Keratinocyte (primary cell): ENCODE results near the gene GRM7. TPM values are rescaled to one million over a fixed set of nuclear protein-coding genes. Genes with fewer than 3 reads are reported as not detected.

ENCODE experiments used
- DNase-seq: peaks from one replicate; pipeline ENCODE4 v3.0.0-alpha.2; 2011; ENCODE audit warnings: low read depth, missing footprints, low spot score
- FAIRE-seq: peaks from 2 replicates; lab custom pipeline; 2011; peaks lifted over from hg19 to GRCh38; lab: Jason Lieb, UNC
- H2AFZ ChIP-seq: 2 replicates; pipeline ENCODE4 v1.6.0; 2012; ENCODE audit warnings: low read length, control low read depth, inconsistent platforms; ENCODE audit not compliant: control insufficient read depth
- H3K27ac ChIP-seq: 2 replicates; pipeline ENCODE4 v1.5.1; 2011; ENCODE audit warnings: low read length; ENCODE audit not compliant: control insufficient read depth, insufficient read depth
- H3K27me3 ChIP-seq: 3 replicates; pipeline ENCODE4 v1.6.0; 2011; ENCODE audit warnings: low read length; ENCODE audit not compliant: control insufficient read depth, insufficient read depth; ENCODE audit errors: extremely low read depth
- H3K36me3 ChIP-seq, 2 experiments: 2 replicates in 1 of 2; 3 replicates in 1 of 2; pipeline ENCODE4 v1.5.1; 2011; ENCODE audit warnings: low read length in 2 of 2, mild to moderate bottlenecking in 1 of 2; ENCODE audit not compliant: control insufficient read depth in 2 of 2, insufficient read depth in 2 of 2; ENCODE audit errors: extremely low read depth in 1 of 2
- H3K4me1 ChIP-seq: 3 replicates; pipeline ENCODE4 v1.5.1; 2011; ENCODE audit warnings: low read length; ENCODE audit not compliant: control insufficient read depth, insufficient read depth; ENCODE audit errors: extremely low read depth
- H3K4me2 ChIP-seq: 3 replicates; pipeline ENCODE4 v1.6.0; 2011; ENCODE audit warnings: low read depth, low read length; ENCODE audit not compliant: control insufficient read depth, insufficient read depth; ENCODE audit errors: extremely low read depth
- H3K4me3 ChIP-seq, 3 experiments: fragments of 200-600 bp in 1 of 3; sonication (generic) in 1 of 3; 2 replicates in 2 of 3; 3 replicates in 1 of 3; pipeline ENCODE4 v1.5.1; 2011 to 2016; ENCODE audit warnings: low read length in 3 of 3, mild to moderate bottlenecking in 3 of 3, control low read depth in 2 of 3, inconsistent platforms in 1 of 3, low read depth in 1 of 3, mixed read lengths in 1 of 3, mixed run types in 1 of 3, moderate library complexity in 1 of 3; ENCODE audit not compliant: control insufficient read depth in 2 of 3, insufficient read depth in 2 of 3; ENCODE audit errors: extremely low read depth in 1 of 3
- H3K79me2 ChIP-seq: 2 replicates; pipeline ENCODE4 v1.6.0; 2012; ENCODE audit warnings: low read length; ENCODE audit not compliant: control insufficient read depth, insufficient read depth
- H3K9ac ChIP-seq: 3 replicates; pipeline ENCODE4 v1.6.0; 2011; ENCODE audit warnings: low read length; ENCODE audit not compliant: control insufficient read depth, insufficient read depth; ENCODE audit errors: extremely low read depth
- H3K9me1 ChIP-seq: 3 replicates; pipeline ENCODE4 v1.6.0; 2011; ENCODE audit warnings: low read length; ENCODE audit not compliant: control insufficient read depth, insufficient read depth; ENCODE audit errors: extremely low read depth
- H3K9me3 ChIP-seq: 2 replicates; pipeline ENCODE4 v1.5.1; 2012; ENCODE audit warnings: low read depth, low read length; ENCODE audit not compliant: control insufficient read depth
- H4K20me1 ChIP-seq: 3 replicates; pipeline ENCODE4 v1.6.0; 2011; ENCODE audit warnings: low read length; ENCODE audit not compliant: control insufficient read depth, insufficient read depth; ENCODE audit errors: extremely low read depth
- EZH2 ChIP-seq: IDR thresholded peaks from one replicate; pipeline ENCODE4 v1.6.1; 2012; ENCODE audit warnings: inconsistent platforms, mild to moderate bottlenecking, low read length, moderate library complexity
- dilution Hi-C: fragments of 300-500 bp; cut with MboI; formaldehyde crosslinking; loops from one replicate; pipeline ENCODE4 v1.7.0; 2020; ENCODE audit warnings: low sequenced_read_pairs; ENCODE audit not compliant: extremely low pct_ligation_motif_present
- polyA plus RNA-seq, 5 experiments: library from polyadenylated mRNA; depleted of rRNA in 3 of 5; stranded (reverse) in 3 of 5; stranded (forward) in 1 of 5; unstranded in 1 of 5; fragments of >200 nt; gene quantifications; 1 replicate in 1 of 5; 2 replicates in 3 of 5; 3 replicates in 1 of 5; pipeline versions ENCODE4 v1.2.1 to v1.2.3, GENCODE V29; 2011 to 2012; ENCODE audit warnings: missing spikeins in 2 of 5, low read depth in 1 of 5, low replicate concordance in 1 of 5
- TF ChIP-seq, protein P1 (sequence below), 3 experiments: IDR thresholded peaks in 1 of 3; conservative IDR thresholded peaks in 1 of 3; optimal IDR thresholded peaks in 1 of 3; 2 replicates in 2 of 3; 3 replicates in 1 of 3; pipeline versions ENCODE3 to v1.5.1; 2011; ENCODE audit warnings: low read length in 3 of 3, mild to moderate bottlenecking in 3 of 3, moderate library complexity in 2 of 3, control low read depth in 1 of 3, inconsistent platforms in 1 of 3; ENCODE audit not compliant: insufficient read depth in 2 of 3; ENCODE audit errors: extremely low read depth in 1 of 3

GRM7 gene
- polyA plus RNA-seq, 1 donor (not counting 4 experiments of a cell fraction or from before 2014, with no cell fraction given): not detected

DNA sequence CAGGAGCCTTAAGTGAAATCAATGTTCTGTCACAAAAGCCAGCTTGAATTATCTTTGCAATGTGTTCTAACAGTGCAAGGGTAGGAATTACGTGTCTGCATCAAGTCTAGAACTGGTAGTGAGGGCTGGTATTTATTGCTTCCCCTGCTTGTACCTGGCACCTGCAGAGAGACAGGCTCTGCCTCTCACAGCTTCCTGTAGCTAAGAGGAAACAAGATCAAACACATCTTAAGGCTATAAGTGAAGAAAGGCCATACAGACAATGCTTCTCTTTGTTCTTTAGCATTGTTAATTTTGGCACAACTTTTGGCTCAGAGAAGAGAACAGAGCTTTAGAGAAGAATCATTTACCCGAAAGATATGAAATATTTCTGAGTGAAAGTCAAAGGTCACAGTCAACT is 479.9 kb downstream of the GRM7 start:
- Histone ChIP-seq H3K4me2 (no peak overlapping the region), H4K20me1 (no peaks in the 10 kb centered on the region), H3K9me1 (no peaks in the 10 kb centered on the region), H3K27me3 (no peaks in the 10 kb centered on the region), H3K27ac (no peak overlapping the region), H3K36me3 (no peaks in the 10 kb centered on the region), H3K4me3 (no peak overlapping the region), H3K9me3 (no peaks in the 10 kb centered on the region), H3K79me2 (no peaks in the 10 kb centered on the region), H3K4me1 (no peaks in the 10 kb centered on the region), H3K9ac (no peak overlapping the region), H2AFZ (no peak overlapping the region)
- FAIRE-seq (no peak), DNase-seq (no peak)
- dilution Hi-C loops: no loop called here
- TF ChIP-seq, protein P1, sequence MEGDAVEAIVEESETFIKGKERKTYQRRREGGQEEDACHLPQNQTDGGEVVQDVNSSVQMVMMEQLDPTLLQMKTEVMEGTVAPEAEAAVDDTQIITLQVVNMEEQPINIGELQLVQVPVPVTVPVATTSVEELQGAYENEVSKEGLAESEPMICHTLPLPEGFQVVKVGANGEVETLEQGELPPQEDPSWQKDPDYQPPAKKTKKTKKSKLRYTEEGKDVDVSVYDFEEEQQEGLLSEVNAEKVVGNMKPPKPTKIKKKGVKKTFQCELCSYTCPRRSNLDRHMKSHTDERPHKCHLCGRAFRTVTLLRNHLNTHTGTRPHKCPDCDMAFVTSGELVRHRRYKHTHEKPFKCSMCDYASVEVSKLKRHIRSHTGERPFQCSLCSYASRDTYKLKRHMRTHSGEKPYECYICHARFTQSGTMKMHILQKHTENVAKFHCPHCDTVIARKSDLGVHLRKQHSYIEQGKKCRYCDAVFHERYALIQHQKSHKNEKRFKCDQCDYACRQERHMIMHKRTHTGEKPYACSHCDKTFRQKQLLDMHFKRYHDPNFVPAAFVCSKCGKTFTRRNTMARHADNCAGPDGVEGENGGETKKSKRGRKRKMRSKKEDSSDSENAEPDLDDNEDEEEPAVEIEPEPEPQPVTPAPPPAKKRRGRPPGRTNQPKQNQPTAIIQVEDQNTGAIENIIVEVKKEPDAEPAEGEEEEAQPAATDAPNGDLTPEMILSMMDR (optimal IDR thresholded peaks at IDR 0.05 in 1 of 3, IDR thresholded peaks at IDR 0.05 in 1 of 3, conservative IDR thresholded peaks at IDR 0.05 in 1 of 3; ENCODE audit: extremely low read depth in 1 of 3, insufficient read depth in 2 of 3, low read length in 3 of 3): no peak
- TF ChIP-seq EZH2: no peak

DNA sequence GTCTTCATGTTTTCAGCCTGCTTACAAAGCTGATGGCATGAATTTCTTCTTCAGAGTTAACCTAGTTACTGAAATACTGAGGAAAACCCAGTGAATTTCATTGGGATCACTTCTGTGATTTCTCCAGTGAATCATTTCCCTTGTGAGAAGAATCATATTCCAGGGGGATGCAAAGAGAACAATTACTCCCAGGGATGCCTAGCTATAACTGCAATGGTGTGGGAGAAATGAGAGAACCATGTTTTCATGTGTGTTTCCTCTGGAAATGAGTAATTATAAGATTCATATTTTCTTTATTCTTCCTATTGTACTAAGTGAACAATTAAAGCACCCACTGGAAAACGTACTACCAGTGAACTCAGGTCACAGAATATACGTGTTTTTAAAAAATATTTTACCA is 485.4 kb downstream of the GRM7 start:
- dilution Hi-C loops: no loop called here
- Histone ChIP-seq H3K79me2 (no peaks in the 10 kb centered on the region), H3K27me3 (no peaks in the 10 kb centered on the region), H4K20me1 (no peaks in the 10 kb centered on the region), H3K27ac (no peak overlapping the region), H3K4me1 (no peaks in the 10 kb centered on the region), H3K9me3 (no peaks in the 10 kb centered on the region), H3K9me1 (no peaks in the 10 kb centered on the region), H3K4me3 (no peak overlapping the region), H3K4me2 (no peak overlapping the region), H2AFZ (no peak overlapping the region), H3K9ac (no peak overlapping the region), H3K36me3 (no peaks in the 10 kb centered on the region)
- DNase-seq: no peak
- TF ChIP-seq, protein P1 (optimal IDR thresholded peaks at IDR 0.05 in 1 of 3, IDR thresholded peaks at IDR 0.05 in 1 of 3, conservative IDR thresholded peaks at IDR 0.05 in 1 of 3; ENCODE audit: extremely low read depth in 1 of 3, insufficient read depth in 2 of 3, low read length in 3 of 3): no peak
- TF ChIP-seq EZH2: no peak
- FAIRE-seq: no peak
